SK-N-SH treated with all-trans-retinoic acid at 6 μM for 48 hours (cell line): ENCODE measurements around the gene SLC10A2.

ENCODE experiments used
- ATAC-seq: fragments of 200-7000 bp; cut with Tn5 transposase; 3 replicates; pipeline ENCODE4 v1.9.1; 2020; ENCODE audit warnings: mild to moderate bottlenecking, moderate library complexity
- ARNTL ChIP-seq: fragments of 450-650 bp; formaldehyde crosslinking; IDR thresholded peaks from 2 replicates; pipeline ENCODE4 v1.5.0; 2020; ENCODE audit warnings: low read depth, mild to moderate bottlenecking, moderate library complexity, borderline replicate concordance
- CREB5 ChIP-seq: fragments of 250-450 bp; sonication (Bioruptor Pico); IDR thresholded peaks from 2 replicates; pipeline ENCODE4 v1.5.1; 2020; ENCODE audit warnings: low read depth, mild to moderate bottlenecking, moderate library complexity
- CSDC2 ChIP-seq: fragments of 250-450 bp; sonication (Bioruptor Pico); IDR thresholded peaks from 2 replicates; pipeline ENCODE4 v1.5.0; 2020; ENCODE audit warnings: mild to moderate bottlenecking, moderate library complexity
- ESRRG ChIP-seq: fragments of 250-450 bp; sonication (Bioruptor Pico); IDR thresholded peaks from 2 replicates; pipeline ENCODE4 v1.6.1; 2021; ENCODE audit warnings: mild to moderate bottlenecking
- GLIS3 ChIP-seq: fragments of 250-450 bp; sonication (Bioruptor Pico); IDR thresholded peaks from 2 replicates; pipeline ENCODE4 v1.5.0; 2020; ENCODE audit warnings: mild to moderate bottlenecking, moderate library complexity
- ISL1 ChIP-seq: fragments of 250-450 bp; sonication (Bioruptor Pico); IDR thresholded peaks from 2 replicates; pipeline ENCODE4 v2.1.2; 2022; ENCODE audit warnings: mild to moderate bottlenecking, moderate library complexity
- OSR1 ChIP-seq: fragments of 250-450 bp; sonication (Bioruptor Pico); IDR thresholded peaks from 2 replicates; pipeline ENCODE4 v1.8.0; 2022; ENCODE audit warnings: moderate library complexity, mild to moderate bottlenecking, inconsistent platforms
- PATZ1 ChIP-seq: fragments of 250-450 bp; sonication (Bioruptor Pico); IDR thresholded peaks from 2 replicates; pipeline ENCODE4 v1.8.0; 2020; ENCODE audit warnings: mild to moderate bottlenecking, moderate library complexity, borderline replicate concordance
- PPARA ChIP-seq: fragments of 250-450 bp; sonication (Bioruptor Pico); IDR thresholded peaks from 2 replicates; pipeline ENCODE4 v1.5.0; 2020; ENCODE audit warnings: mild to moderate bottlenecking, borderline replicate concordance
- RARB ChIP-seq: fragments of 250-450 bp; sonication (Bioruptor Pico); IDR thresholded peaks from 2 replicates; pipeline ENCODE4 v1.8.0; 2021; ENCODE audit warnings: mild to moderate bottlenecking, moderate library complexity
- SNAI2 ChIP-seq: fragments of 250-450 bp; sonication (Bioruptor Pico); IDR thresholded peaks from 2 replicates; pipeline ENCODE4 v1.5.0; 2020; ENCODE audit warnings: mild to moderate bottlenecking, moderate library complexity
- TCF4 ChIP-seq: fragments of 250-450 bp; sonication (Bioruptor Pico); IDR thresholded peaks from 2 replicates; pipeline ENCODE4 v1.8.0; 2021; ENCODE audit warnings: mild to moderate bottlenecking, moderate library complexity, borderline replicate concordance
- TOX ChIP-seq: fragments of 250-450 bp; sonication (Bioruptor Pico); IDR thresholded peaks from 2 replicates; pipeline ENCODE4 v1.8.0; 2021; ENCODE audit warnings: mild to moderate bottlenecking, moderate library complexity, borderline replicate concordance
- ZFP3 ChIP-seq: fragments of 250-450 bp; sonication (Bioruptor Pico); IDR thresholded peaks from 2 replicates; pipeline ENCODE4 v1.5.0; 2020; ENCODE audit warnings: mild to moderate bottlenecking, moderate library complexity
- ZFP30 ChIP-seq: fragments of 450-650 bp; formaldehyde crosslinking; IDR thresholded peaks from 2 replicates; pipeline ENCODE4 v1.5.0; 2022; ENCODE audit warnings: mild to moderate bottlenecking, moderate library complexity
- ZNF8 ChIP-seq: fragments of 450-650 bp; formaldehyde crosslinking; IDR thresholded peaks from 2 replicates; pipeline ENCODE4 v1.5.0; 2020; ENCODE audit warnings: mild to moderate bottlenecking, moderate library complexity
- TF ChIP-seq, protein P1 (sequence below): fragments of 250-450 bp; sonication (Bioruptor Pico); IDR thresholded peaks from 2 replicates; pipeline ENCODE4 v1.8.0; 2021; ENCODE audit warnings: low read depth, mild to moderate bottlenecking, moderate library complexity, borderline replicate concordance
- TF ChIP-seq, protein P2 (sequence below): fragments of 250-450 bp; sonication (Bioruptor Pico); IDR thresholded peaks from 2 replicates; pipeline ENCODE4 v1.5.0; 2020; ENCODE audit warnings: mild to moderate bottlenecking, moderate library complexity
- TF ChIP-seq, protein P3 (sequence below): fragments of 250-450 bp; sonication (Bioruptor Pico); IDR thresholded peaks from 2 replicates; pipeline ENCODE4 v1.5.1; 2021; ENCODE audit warnings: mild to moderate bottlenecking, moderate library complexity

SLC10A2 gene

DNA sequence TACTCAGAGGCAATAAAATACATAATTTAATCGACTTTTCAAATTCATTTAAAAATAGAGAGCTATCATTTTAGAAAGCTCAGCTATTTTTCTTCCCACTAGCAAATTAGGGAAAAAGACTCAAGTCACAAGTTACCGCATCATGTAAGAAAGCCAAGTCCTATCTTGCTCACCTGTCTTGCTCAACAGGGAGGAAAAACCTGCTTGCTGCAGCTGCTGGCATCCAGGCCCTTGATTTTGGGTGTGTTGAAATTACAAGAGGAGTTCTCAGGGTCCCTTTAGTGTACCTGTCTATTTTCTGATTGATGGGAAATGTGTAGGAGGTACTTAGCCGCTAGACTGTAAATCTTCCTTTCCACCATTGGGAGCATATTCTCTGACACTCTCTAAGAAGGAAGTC, 22.2 kb downstream of the SLC10A2 start (continued):
- TF ChIP-seq PATZ1 (no peak), ZNF8 (CRISPR knock-in tag) (no peak)

DNA sequence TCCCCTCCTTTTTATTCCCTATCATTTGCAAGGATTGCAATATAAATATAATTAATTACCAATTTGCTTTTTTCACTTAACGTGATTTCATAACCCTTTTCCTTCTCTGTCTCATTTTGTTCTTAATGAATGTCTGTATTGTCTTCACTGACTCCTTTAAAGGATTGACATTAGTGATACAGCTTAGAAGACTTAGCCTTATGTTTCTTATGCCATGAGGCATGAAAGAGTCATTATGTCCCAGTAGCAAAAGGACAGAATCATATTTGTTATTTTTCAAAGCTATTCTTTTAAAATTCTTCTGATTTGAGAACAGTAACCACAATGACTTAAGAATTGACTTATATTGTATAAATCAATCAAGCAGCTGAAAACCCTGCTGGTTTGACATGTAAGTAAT, 26.2 kb downstream of the SLC10A2 start:
- TF ChIP-seq, protein P1, sequence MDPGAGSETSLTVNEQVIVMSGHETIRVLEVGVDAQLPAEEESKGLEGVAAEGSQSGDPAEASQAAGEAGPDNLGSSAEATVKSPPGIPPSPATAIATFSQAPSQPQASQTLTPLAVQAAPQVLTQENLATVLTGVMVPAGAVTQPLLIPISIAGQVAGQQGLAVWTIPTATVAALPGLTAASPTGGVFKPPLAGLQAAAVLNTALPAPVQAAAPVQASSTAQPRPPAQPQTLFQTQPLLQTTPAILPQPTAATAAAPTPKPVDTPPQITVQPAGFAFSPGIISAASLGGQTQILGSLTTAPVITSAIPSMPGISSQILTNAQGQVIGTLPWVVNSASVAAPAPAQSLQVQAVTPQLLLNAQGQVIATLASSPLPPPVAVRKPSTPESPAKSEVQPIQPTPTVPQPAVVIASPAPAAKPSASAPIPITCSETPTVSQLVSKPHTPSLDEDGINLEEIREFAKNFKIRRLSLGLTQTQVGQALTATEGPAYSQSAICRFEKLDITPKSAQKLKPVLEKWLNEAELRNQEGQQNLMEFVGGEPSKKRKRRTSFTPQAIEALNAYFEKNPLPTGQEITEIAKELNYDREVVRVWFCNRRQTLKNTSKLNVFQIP (CRISPR knock-in tag), result no peak
- TF ChIP-seq ZFP30 (no peak), ZFP3 (CRISPR knock-in tag) (no peak), ZNF8 (CRISPR knock-in tag) (no peak), ARNTL (CRISPR knock-in tag) (no peak), PPARA (CRISPR knock-in tag) (no peak), OSR1 (CRISPR knock-in tag) (no peak), SNAI2 (no peak), ESRRG (no peak), ISL1 (CRISPR knock-in tag) (no peak)
- TF ChIP-seq, protein P2, sequence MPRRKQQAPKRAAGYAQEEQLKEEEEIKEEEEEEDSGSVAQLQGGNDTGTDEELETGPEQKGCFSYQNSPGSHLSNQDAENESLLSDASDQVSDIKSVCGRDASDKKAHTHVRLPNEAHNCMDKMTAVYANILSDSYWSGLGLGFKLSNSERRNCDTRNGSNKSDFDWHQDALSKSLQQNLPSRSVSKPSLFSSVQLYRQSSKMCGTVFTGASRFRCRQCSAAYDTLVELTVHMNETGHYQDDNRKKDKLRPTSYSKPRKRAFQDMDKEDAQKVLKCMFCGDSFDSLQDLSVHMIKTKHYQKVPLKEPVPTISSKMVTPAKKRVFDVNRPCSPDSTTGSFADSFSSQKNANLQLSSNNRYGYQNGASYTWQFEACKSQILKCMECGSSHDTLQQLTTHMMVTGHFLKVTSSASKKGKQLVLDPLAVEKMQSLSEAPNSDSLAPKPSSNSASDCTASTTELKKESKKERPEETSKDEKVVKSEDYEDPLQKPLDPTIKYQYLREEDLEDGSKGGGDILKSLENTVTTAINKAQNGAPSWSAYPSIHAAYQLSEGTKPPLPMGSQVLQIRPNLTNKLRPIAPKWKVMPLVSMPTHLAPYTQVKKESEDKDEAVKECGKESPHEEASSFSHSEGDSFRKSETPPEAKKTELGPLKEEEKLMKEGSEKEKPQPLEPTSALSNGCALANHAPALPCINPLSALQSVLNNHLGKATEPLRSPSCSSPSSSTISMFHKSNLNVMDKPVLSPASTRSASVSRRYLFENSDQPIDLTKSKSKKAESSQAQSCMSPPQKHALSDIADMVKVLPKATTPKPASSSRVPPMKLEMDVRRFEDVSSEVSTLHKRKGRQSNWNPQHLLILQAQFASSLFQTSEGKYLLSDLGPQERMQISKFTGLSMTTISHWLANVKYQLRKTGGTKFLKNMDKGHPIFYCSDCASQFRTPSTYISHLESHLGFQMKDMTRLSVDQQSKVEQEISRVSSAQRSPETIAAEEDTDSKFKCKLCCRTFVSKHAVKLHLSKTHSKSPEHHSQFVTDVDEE, result no peak
- TF ChIP-seq, protein P3, sequence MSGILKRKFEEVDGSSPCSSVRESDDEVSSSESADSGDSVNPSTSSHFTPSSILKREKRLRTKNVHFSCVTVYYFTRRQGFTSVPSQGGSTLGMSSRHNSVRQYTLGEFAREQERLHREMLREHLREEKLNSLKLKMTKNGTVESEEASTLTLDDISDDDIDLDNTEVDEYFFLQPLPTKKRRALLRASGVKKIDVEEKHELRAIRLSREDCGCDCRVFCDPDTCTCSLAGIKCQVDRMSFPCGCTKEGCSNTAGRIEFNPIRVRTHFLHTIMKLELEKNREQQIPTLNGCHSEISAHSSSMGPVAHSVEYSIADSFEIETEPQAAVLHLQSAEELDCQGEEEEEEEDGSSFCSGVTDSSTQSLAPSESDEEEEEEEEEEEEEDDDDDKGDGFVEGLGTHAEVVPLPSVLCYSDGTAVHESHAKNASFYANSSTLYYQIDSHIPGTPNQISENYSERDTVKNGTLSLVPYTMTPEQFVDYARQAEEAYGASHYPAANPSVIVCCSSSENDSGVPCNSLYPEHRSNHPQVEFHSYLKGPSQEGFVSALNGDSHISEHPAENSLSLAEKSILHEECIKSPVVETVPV (CRISPR knock-in tag), result no peak
- ATAC-seq, result no peak

- no peak for ATAC-seq
- TF ChIP-seq SNAI2 (no peak), PPARA (CRISPR knock-in tag) (no peak), ARNTL (CRISPR knock-in tag) (no peak), CSDC2 (no peak), TCF4 (no peak), OSR1 (CRISPR knock-in tag) (no peak), TOX (CRISPR knock-in tag) (no peak), GLIS3 (CRISPR knock-in tag) (no peak), CREB5 (CRISPR knock-in tag) (no peak), RARB (CRISPR knock-in tag) (no peak)
- TF ChIP-seq, protein P2, result no peak
Measured at GRCh38 chr13:103039183-103039582, 27.0 kb downstream of the SLC10A2 start.
